Stimulated activated CD4-positive, alpha-beta T cell treated with anti-CD3 and anti-CD28 coated beads, Interleukin-15, amount 100 ng/mL, for 24 hours (primary cell): ENCODE measurements around the gene AMBN.
"Not testable (repeated sequence)": the region's sequence is repeated elsewhere in the genome, so short reads cannot be mapped to it uniquely, and the experiment has no call there.

Experiments used
- DNase-seq: peaks from one replicate; pipeline ENCODE4 v3.0.0-alpha.2; 2020

AMBN gene

DNA sequence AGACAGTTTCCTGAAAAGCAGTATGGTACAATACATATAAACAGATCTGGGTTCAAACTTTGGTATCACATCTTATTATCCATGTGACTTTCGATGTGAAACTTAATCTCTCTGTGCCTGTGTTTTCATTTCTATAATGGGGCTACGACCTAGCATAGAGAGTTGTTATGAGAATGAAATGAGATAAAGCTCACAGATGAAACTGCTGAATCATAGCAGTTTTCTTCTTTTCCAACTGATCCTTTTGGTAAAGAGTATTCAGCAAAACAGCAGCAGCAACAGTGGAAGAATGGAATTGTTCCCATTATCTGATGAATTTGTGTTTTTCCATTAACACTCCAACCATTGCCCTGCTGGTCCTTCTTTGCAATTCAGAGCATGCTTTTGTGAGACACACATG lies 16.3 kb downstream of the AMBN start:
- no peak for DNase-seq

DNA sequence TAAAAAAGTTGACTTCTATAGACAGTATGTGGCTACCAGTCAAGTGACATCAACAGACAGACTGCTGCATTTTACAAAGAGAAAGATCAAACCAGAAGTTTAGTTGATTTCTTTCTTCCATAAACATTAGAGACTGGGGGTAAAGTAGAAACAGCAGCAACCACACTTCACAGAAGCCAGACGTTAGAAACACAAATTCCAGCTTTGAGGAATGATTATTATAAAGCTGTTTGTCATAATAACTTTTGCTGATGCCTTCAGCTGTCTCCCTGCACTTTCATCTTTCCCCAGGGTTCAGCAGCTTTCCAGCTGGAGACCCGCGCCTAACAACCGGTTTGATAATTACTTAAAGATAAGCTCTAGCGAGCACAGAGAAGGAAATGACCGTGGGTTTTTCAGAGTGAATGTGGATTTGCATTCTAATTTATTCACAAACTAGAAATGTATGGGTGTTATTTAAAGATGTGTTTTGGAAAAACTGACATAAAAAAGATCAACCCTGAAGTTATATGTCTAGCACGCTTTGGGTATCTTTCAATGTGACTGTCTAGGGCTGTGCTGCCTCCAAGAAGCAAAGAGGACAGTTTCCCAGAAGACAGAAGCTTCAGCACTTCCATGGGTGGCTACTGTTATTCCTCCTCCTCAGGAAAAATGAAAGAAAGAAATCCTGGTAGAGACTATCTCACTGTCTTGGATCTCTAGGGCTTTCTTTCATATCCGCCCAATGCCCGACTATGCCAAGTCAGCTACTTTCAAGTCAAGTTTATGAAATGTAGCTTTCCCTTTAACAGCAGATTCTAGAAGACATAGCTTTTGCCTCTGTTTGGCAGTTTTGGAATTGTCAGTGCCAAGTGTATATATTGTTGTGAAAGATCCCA lies 21.5 kb downstream of the AMBN start:
- DNase-seq, result no peak

DNA sequence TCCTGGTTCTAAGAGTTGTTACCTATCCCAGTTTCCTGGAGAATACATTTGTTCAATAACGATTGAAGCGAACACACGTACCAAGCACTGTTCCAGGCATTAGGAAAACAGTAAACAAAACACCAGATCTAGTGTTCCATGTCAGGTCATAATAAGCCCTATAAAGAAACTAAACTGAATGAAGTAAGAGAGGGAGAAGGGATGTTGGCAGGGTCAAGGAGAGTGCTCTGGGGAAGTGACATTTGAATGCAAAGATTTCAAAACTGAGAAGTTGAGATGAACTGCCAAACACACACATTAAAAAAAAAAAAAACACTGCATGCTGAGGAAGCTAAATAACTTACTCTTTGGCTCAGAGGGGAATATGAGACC lies 22.1 kb downstream of the AMBN start:
- DNase-seq, result no peak

DNA sequence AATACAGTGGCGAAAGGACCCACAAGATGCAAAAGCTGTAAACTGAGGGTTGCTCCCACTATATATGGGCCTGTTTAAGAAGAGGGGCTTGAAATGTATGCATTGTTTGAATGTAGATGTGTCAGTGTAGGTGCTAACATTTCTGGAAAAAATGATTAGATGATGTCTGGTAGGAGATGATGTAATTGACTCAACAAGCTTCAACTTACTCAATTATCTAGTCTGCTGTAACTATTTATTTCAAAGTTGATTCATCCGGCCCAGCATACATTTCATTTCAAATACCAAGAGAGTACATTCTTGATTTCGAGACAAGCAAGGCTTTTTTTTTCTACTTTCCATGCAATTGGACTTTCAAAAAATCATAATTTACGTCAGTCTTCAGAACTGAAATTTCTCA lies 27.2 kb downstream of the AMBN start:
- no peak for DNase-seq

DNA sequence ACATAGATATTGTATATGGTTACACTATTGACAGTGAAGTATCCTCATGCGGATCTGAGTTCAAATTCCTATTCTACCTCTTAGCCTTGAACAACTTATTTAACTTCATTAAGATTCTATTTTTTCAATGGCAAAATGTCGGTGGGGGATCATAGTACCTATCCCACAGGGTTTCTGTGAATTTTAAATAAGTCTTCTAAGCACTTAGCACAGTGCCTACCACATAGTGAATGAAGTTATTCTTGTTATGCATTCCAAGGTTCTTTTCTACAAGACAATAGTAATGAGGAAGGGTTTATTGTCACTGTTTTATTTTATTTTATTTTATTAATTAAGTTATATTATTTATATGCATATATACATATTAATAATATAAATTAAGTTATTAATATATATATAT lies 27.7 kb downstream of the AMBN start:
- no peak for DNase-seq

DNA sequence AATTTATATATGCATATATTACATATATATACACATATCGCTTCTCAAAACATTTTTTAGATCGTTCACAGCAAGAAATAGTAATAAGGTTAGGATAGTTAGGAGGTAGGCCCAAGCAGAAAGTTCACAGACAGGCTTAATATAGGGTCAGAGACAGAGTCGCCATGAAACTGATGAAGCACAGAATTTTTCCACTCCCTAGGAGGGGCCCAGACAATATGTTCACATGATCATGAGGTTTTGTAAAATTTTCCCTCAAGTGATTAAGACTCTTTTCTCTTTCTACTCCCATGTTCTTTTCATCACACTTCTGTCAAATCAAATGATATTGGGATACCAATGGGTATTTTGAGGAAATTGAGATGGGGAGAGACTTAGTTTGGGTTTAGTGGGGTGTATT lies 31.3 kb downstream of the AMBN start:
- no peak for DNase-seq

DNA sequence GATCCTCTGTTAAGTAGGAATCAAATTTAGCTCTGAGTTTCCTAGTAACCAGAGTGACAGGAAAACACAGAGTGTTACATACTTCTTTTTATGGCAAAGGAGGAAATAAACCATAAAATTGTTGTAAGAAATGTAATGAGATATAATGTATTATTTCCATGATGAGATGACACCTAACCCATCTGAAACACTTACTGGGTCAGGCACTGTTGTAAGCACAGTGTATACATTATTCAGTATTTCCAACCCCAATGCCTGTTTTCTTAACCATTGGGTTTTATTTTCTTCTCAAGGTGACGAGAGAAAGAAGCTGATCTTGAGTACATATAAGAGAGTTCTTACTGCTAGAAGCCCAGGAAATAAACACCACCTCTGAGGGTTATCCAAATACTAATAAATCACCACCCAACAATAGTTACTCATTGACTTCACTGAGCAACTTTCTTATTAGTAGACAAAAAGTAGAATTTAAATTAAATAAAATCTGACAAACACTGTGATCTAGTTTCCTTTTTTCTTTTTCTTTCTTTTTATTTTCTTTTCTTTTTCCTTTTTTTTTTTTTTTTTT lies 32.3 kb downstream of the AMBN start:
- DNase-seq, result no peak

DNA sequence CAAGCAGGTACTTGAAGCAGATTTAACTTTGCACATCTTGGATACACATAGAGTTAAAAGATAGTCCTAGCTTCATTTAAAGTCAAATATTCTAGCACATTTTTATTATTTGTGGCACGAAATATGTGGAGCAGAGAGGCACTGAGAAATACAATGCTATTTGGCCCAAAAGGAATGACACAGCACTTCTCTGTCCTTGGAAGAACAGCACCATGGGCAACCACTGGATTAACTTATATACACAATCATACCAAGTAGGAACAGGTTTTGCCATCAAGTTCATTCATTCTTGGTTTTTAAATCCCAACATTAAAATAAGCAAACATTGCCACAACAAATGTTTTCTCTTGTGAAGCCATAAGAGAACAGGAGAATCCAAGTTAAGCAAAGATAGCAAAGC lies 35.6 kb downstream of the AMBN start:
- DNase-seq, result no peak

DNA sequence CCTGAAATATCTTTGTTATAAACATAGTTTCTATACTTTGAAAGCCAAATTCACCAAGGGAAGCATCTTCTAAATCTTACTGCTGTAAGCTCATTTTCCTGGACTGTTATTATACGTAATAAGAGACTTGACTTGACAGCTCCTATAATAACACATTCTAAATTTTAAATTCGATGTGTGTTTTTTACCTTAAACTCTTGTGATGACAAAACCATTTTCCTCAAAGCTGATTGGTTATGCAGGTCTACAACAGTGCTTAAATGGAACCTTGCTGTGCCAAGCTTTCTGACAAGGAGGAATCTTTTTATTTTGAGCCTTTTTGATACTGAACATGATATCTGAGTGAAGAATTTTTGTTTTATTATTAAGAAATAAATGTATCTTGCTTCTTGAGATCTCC lies 36.4 kb downstream of the AMBN start, which contains the start of gene ENAM:
TSS of gene ENAM (plus strand) at position 301 of the 400 bp plus-strand sequence. CDS start 757 bp downstream, outside the sequence.
- DNase-seq, result no peak

DNA sequence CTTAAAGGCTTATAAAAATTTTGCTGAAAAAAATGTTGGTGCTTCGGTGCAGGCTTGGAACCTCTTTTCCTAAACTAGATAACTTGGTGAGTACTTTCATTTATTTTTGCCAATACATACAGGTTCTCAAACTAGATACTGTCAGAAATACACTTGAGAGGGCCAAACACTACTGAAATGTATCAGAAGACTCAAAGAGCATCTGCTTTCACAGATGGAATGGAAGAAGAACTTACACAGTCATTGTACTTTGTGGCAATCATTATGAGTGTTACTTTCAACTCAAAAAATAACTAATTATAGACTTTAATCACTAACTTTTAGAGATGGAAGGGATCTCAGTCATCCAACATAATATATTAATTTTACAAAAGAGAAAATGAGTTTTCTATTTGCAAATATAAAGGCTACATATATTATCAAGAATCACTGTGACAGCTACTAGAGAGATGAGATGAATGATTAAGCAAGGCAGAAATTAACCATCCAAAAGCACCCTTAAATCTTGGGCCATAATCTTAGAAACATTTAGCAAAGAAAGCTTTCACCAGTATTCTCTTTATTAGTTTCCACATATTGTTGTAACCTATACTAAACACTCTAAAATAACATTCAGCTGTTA lies 37.5 kb downstream of the AMBN start:
- no peak for DNase-seq

DNA sequence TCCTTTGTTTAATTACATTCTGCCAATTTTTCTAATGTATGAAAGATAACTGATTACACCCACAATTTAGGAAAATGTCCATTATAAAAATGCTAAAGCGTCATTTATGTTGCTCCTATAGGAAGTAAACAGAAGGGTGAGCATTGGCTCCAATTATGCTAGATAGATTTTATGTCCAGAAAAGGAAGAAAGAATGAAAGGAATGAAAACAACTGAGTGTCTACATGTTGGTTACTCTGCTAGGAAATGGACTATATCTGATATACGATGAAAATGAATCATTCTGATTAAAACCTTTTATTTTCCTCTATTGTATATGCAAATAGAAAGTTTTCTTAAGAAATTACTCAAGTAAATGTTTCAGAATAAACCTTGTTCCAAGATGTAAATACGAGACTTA lies 38.1 kb downstream of the AMBN start:
- DNase-seq, result no peak

DNA sequence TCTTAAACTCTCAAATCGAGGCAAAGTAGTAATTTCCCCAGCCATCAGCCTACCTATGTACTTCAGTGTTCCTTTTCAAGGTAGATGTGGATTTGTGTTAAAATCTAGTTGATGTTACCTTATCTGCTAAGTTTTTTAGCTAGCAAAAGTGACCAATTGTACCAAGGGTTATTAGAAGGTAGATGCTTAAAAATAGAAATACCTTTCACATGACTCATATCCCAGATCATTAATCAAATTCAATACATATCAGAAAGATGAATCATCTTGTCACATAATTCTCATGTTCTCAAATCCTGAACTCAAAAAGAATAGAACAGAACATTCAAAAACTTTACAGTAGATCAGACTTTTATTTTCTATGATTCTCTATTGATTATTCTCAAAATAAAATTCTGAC lies 40.0 kb downstream of the AMBN start:
- DNase-seq, result no peak

DNA sequence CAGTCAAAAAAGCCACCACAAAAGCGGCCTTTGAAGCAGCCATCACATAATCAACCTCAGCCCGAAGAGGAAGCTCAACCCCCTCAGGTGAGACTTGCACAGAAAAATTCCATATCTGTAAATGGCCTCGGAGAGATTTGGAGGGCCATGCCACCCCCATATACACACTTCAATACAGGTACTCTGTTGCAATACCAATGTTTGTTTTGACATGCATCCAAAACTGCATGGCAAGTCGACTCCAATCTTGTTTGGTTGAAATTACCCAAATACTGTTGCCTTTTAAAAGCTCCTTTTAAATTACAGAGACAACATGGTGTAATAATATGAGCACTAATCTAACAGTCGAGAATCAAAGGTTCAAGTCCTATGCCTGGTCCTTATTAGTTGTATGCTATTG lies 42.4 kb downstream of the AMBN start:
- no peak for DNase-seq

DNA sequence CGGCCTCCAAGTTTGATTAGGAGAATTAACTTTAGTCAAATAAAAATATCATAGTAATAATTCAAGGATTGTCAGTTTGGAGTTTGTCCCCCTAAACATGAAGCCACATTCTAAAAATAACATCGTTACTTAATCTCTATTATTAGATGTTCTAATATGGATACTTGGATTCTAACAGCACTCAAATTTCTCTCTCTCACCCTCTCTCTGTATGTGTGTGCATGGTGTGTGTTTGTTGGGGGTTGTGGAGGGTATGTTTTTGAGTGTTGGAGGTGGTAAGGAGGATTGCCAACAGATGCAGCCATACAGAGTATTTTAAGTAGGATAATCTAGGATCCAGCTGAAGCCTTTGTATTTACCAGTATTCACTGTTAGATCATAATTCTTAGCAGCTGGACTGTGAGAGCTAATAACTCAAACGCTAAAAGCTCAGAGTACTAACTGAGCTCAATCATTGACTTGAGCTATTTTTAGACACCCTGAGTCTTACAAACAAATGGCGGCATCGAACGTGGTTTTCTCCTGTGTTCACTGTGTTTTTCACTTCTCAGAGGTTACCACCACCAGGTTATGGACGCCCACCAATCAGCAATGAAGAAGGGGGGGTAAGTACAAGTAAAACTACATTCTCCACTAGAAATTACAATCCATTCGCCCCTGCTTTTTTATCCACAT lies 45.3 kb downstream of the AMBN start:
- no peak for DNase-seq

DNA sequence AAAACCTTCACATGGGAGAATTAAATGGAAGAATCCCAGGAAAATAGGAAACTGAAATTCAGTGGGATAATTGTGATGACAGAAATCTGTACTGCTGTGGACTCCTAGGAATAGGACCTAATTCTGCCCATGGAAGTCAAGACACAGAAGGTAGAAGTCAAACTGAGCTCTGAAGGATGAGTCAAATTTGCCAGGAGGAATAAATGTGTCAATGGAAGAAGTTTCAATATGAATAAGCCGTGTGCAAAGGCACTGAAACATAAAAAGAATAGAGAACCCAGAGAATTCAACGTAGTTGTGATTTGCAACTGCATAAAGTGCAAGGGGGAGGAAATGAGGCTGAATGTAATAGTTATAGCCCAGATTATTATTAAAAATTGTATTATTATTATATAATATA lies 48.1 kb downstream of the AMBN start:
- no peak for DNase-seq

DNA sequence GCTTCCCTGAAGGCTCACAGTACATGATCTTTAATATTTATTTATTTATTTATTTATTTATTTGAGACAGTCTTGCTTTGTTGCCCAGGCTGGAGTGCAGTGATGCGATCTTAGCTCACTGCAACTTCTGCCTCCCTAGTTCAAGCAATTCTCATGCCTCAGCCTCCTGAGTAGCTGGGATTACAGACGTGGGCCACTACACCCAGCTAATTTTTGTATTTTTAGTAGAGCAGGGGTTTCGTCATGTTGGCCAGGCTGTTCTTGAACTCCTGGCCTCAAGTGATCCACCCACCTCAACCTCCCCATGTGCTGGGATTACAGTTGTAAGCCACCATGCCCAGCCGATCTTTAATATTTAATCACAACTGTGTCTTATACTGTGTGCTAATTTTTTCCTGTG lies 58.7 kb downstream of the AMBN start:
- not testable (repeated sequence) for DNase-seq

DNA sequence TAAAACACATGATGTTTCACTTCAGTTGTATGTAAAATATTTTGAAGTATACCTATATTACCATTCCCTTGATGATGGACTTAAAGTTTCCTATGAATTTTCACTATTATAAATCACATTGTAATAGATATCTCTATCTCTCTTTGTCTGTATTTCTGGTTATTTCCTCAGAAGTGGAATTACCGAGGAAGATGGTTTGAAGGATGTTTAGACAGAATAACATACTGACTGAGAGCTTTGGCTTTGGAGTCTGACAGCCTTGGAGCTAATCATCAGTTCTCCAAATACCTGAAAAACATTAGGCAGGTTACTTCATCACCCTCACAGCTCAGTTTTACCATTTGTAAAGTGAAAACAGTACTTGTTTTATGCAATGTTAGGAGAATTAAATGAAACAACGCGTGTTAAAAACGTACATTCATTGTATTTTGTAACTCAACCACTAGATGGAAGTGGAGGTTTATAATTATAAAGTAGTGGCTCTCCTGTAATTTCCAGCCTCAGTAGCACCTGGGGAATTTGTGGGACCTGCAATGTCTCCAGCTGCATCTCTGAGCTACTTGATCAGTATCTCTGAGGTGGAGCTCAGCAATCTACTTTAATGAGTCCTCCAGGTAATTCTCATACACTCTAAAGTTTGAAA lies 59.9 kb downstream of the AMBN start:
- no peak for DNase-seq

DNA sequence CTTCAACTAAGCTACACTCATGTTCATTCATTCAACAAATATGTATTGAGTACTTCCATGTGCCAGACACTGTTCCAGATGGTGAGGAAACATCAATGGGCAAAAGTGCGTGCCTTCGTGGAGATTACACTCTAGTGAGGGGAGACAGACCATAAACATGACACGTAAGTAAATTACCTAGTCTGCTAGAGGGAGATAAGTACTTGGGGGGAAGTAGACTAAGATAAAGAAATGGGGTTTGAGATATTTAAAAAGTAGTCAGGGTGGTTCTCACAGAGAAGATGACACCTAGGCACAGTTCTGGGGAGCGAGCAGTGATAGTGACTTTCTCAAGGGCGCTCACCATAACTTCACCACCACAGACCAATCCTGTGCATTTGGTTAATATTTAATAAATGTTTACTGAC lies 62.6 kb downstream of the AMBN start:
- DNase-seq, result no peak
